Measurements from ENCODE around the gene INPP4A. TPM values are rescaled to one million over a fixed set of nuclear protein-coding genes. Genes with fewer than 3 reads are reported as not detected.

Gene INPP4A
- total and polyA plus RNA-seq, 9 of the 15 experiments (the other 6 are each of a cell fraction or from before 2014, with no cell fraction given), result 1.8 to 15.7 (median 8.3) TPM

DNA sequence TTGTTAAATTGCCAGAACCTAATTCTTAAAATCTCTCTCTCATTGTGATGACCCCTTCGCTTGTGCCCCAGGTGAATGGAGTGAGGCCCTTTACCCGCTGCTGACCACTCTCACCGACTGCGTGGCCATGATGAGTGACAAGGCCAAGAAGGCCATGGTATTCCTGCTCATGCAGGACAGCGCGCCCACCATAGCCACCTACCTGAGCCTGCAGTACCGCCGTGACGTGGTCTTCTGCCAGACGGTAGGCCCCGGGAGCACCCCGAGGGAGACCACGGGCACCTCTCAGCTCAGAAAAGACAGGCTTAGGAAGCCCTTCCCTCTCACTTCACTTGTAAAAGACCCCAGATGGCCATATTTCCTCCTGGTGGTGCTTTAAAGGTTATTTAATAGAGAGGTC lies 118.7 kb downstream of the INPP4A start:
- H3K4me1 ChIP-seq (replicated peaks in 1 of 2; ENCODE audit: control insufficient read depth in 2 of 2, insufficient read depth in 2 of 2, low read length in 2 of 2), result peaks cover 15 to 24% of the 10 kb centered on the region in 2 experiments
- ChIA-PET POLR2A (interaction anchor here (1.0 to 1.2 kb wide), 3 partner anchors 16 to 71 kb away, joined by 3 to 4 read pairs (median 4); no protein-coding TSS in a partner anchor), CTCF (ENCODE audit: low intra/inter-chr PET ratio) (no interaction called here)
- intact Hi-C loops (cut with micrococcal nuclease) (no loop called here), in situ Hi-C loops (cut with MboI) (no loop called here)
- no peaks in the 10 kb centered on the region for H3K9me3 ChIP-seq (replicated peaks; ENCODE audit: control insufficient read depth, insufficient read depth, low read depth, low read length)
- no peaks in the 10 kb centered on the region for H4K20me1 ChIP-seq (replicated peaks; ENCODE audit: control insufficient read depth, insufficient read depth, low read length)
- no peak overlapping the region for H3K4me3 ChIP-seq
- no peaks in the 10 kb centered on the region for H3K27me3 ChIP-seq (ENCODE audit: control insufficient read depth in 2 of 2, insufficient read depth in 2 of 2, low read length in 2 of 2)
- no peak overlapping the region for H2AFZ ChIP-seq (ENCODE audit: low read depth, low read length)
- H3K27ac ChIP-seq (ENCODE audit: extremely low read depth, low read depth, low read length), result no peak overlapping the region
- 0 out of 4 replicates have a peak overlapping the region, but pooled peaks of 1 of the 2 experiments have one; percentile 32 for H3K9ac ChIP-seq (ENCODE audit: insufficient read depth in 1 of 2, low read depth in 2 of 2, low read length in 2 of 2)
- ATAC-seq (no peak), FAIRE-seq (no peak), DNase-seq (ENCODE audit: extremely low read depth in 1 of 4, low spot score in 3 of 4) (no peak)
- no peaks in the 10 kb centered on the region for H3K79me2 ChIP-seq (ENCODE audit: control insufficient read depth, insufficient read depth, low read length)
- H3K4me2 ChIP-seq (ENCODE audit: insufficient read depth, low read length), result no peak overlapping the region
- no TSS peak for BruUV-seq (replicated peaks)
- TF ChIP-seq PHTF2 (CRISPR knock-in tag; IDR thresholded peaks at IDR 0.05), result no peak
- TF ChIP-seq DIDO1 (tag; IDR thresholded peaks at IDR 0.05; ENCODE audit: low read depth), result no peak
- no peak for TF ChIP-seq ZFX (CRISPR knock-in tag; IDR thresholded peaks at IDR 0.05)
- no peak for TF ChIP-seq CHCHD3 (CRISPR knock-in tag; IDR thresholded peaks at IDR 0.05)
- no peak for TF ChIP-seq CXXC5 (CRISPR knock-in tag; IDR thresholded peaks at IDR 0.05)
- TF ChIP-seq ADNP (tag; IDR thresholded peaks at IDR 0.05), result no peak
- TF ChIP-seq CHD2 (IDR thresholded peaks at IDR 0.05; ENCODE audit: low read depth, low read length), result no peak
- TF ChIP-seq, protein P1, sequence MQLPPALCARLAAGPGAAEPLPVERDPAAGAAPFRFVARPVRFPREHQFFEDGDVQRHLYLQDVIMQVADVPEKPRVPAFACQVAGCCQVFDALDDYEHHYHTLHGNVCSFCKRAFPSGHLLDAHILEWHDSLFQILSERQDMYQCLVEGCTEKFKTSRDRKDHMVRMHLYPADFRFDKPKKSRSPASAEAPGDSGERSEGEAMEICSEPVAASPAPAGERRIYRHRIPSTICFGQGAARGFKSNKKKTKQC (CRISPR knock-in tag; IDR thresholded peaks at IDR 0.05), result no peak
- TF ChIP-seq, protein P2, sequence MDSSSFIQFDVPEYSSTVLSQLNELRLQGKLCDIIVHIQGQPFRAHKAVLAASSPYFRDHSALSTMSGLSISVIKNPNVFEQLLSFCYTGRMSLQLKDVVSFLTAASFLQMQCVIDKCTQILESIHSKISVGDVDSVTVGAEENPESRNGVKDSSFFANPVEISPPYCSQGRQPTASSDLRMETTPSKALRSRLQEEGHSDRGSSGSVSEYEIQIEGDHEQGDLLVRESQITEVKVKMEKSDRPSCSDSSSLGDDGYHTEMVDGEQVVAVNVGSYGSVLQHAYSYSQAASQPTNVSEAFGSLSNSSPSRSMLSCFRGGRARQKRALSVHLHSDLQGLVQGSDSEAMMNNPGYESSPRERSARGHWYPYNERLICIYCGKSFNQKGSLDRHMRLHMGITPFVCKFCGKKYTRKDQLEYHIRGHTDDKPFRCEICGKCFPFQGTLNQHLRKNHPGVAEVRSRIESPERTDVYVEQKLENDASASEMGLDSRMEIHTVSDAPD (CRISPR knock-in tag; IDR thresholded peaks at IDR 0.05), result no peak
- no peak for TF ChIP-seq RCOR1 (IDR thresholded peaks at IDR 0.05; ENCODE audit: borderline replicate concordance in 1 of 2, low read depth in 2 of 2, low read length in 2 of 2)
- no peak for TF ChIP-seq XRCC5 (IDR thresholded peaks at IDR 0.05; ENCODE audit: low read depth, low read length)
- WGBS (ENCODE audit: insufficient coverage, low coverage, missing lambda C conversion rate), result 94% methylated on average over 9 of the region's 13 CpGs
- no peaks in the 10 kb centered on the region for H3K9me1 ChIP-seq (ENCODE audit: control insufficient read depth, insufficient read depth, low read length)
- peaks cover 35% of the 10 kb centered on the region for H3K36me3 ChIP-seq (ENCODE audit: control insufficient read depth, insufficient read depth, low read length)
